8988T (cell line): Measurements from ENCODE around the gene ALPL.
A peak's percentile ranks its signal among the peaks of the same experiment; 100 is the strongest.

Experiments used
- DNase-seq: peaks from one replicate; pipeline ENCODE4 v3.0.0; 2011

Gene ALPL

GRCh38 chr1:21604208-21604957 is 95.2 kb downstream of the ALPL start:
- no peak for DNase-seq

DNA sequence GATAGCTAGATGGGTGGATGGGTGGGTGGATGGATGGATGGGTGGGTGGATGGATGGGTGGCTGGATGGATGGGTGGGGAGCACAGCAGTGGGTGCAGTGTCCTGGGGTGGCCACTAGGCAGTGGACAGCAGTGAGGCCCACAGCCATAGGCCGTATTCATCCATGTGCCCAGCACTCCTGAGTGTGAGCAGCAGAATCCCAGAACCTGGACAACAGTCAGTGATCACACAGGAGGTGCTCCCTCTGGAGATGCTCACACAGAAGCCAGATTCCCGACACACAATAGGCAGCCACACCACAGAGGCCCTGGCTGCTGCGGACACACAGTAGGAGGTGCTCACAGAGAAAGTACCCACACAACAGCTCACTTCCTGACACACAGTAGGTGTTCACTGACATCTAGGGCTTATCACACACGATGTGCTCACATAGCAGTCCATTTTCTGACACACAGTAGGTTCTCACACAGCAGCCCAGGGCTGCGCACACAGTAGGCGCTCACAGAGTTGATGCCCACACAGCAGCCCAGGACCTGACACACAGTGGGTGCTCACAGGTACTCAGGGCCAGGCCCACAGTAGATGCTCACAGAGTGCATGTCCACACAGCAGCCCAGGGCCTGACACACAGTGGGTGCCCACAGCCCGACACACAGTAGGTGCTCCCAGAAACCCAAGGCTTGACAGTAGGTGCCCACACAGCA is 95.9 kb downstream of the ALPL start:
- DNase-seq = no peak

- DNase-seq = no peak
Observed at GRCh38 chr1:21605964-21606705, 96.9 kb downstream of the ALPL start.

DNA sequence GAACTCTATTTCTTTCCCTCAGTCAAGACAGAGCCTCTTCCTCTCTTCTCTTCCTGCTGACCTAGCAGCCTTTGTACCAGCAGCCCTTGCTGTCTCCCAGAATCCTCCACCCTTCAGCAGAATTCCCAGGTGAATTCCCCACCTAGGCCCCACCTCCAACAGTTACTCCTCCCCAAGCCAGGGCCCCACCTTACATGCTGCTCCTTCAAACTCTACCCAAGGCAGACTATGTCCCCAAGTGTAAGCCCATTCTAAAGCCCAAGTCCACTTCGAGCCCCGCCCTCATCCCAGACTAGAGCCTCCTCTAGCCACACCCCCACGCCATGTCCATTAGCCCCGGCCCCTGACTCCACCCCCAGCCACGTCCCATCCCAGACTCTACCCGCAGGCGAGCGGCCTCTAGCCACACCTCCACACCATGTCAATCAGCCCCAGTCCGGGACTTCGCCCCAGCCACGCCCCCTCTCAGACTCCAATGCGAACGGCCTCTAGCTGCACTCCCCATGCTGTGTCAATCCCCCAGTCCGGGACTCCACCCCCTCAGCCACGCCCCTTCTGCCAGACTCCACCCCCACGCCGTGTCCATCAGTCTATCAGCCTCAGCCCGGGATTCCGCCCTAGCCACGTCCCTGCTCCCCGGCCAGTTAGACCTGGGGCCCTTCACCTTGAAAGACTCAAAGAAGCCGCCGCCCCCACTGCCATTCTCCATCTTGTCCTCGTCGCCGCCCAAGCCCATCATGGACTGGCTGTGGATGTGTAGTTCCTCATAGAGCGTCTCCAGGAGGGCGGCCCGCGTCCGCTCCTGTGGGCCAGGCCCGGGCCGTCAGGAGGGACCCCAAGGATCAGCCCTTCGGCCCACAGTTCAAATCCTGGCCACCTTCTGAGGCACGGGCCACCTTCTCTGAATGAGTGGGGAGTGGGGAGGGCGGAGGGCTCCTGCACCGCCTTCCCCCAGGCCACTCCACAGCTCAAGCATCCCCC is 98.6 kb downstream of the ALPL start:
- peak; percentile 70 for DNase-seq

DNA sequence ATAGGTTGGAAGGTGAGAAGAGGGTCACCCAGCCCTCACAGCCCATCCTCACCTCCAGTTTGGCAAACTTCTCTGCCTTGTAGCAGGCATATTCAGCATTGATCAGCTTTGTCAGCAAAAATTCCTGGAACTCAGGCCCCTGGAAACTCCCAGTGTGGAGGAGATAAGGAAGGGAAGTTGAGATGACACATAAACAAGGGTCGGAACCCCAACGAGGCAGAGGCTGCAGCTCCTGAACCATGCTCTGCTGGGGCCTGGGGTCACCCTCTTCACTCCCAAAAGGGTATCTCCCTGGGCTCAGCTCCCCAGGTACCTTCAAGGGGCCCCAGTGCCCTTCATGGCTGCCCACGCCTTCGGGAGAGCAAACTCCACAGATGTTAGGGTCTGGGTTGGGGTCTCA is 99.6 kb downstream of the ALPL start:
- no peak for DNase-seq

DNA sequence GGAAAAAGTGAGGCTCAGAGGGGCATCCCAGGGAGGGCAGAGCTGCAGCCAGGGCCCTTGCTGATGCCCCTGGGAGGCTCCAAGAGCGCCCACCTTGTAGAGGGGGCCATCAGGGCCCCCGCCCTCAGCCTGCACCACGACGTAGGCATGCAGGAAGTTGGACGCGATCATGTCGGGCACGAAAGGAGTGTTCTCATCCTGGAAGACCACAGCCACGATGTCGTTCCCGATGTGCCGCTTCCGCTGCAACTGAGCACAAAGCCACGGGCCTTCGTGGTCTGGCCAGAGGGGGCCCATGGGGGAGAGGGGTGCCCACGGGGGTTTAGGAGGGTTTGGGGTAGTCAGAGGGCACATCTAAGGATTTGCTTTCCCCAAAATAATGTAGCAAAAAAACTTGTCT is 100.8 kb downstream of the ALPL start:
- no peak for DNase-seq

DNA sequence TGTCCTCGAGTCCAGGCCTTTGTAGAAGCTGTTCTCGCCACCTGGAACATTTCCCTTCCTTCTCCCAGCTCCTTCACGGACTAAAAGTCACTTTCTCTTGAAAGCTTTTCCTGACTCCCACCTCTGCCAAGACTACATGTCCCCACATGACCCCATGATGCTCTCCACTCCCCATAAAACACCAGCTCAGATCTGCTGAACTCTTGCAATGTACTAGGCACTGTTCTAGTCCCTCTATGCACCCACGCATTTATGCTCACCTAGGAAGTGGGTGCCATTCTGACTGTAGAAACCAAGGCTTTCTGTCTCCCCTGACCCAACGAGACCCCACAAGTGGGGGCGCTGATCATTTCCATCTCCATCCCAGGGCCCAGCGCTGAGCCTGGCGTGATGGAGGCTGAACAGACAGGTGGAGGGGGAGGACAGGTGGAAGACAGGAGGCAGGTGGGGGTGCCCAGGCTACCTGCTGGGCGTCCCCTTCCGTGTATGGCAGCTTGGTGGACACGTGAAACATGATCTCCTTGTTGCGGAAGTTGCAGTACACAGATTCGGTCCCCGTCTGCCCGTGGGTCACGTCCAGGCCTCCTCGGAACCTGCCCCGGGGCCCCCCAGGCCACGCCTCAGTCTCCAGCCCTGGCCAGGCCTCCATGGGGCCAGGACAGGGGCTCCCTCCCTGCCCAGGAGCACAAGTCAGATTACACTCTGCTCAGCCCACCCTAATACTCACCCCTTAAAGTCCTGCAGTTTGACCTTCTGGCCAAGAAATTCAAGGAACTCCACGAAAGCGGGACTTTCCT is 102.0 kb downstream of the ALPL start:
- no peak for DNase-seq

DNA sequence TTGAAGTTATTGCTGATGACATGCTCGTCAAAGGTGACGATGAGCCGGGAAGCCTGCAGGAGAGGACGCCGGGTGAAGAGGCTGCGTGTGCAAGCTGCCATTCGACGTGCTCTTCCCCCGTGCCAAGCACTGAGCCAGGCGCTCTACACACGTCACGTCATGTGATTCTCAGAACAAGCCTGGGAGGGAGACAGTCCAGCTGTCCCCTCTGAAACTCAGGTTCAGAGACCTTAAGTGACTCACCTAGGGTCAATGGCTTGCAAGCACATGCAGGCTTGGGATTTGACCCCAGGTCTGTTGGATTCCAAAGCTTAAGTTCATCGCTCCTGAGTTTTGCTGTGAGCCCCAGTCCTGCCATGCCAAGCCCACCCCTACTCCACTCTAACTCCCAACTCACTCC is 102.8 kb downstream of the ALPL start:
- DNase-seq = no peak

- no peak for DNase-seq
Observed at GRCh38 chr1:21613072-21613867, 104.0 kb downstream of the ALPL start.

DNA sequence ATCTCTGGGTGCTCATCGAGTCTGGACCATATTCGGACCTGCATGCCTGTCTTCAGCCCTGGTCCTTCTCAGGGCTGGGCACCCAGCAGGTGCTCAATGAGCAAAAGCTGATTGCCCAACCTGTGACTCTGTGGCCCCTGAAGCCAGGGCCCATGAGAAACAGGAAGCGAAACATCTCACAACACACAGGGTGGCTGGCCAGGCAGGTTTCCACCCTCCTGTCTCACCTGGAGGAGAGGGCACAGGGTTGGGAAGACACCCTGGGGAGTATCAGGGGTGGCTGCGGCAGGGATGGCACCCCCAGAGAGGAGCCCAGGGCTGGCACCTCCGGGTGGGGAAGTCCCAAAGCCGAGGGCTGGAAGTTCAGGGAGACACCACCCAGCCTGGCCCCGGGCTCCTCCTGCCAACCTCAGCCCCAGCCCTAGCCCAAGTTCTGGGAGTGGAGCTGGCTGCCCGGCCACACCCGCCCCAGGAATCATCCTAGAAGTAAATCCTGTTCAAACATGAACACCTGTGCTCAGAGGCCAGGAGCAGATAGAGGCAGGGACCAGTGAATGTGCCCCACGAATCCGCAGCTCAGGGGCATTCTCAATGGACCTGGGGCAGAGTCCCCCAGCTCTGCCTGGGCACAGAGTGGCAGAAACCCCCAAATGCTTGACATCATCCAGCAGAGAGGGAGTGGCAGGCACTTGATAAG is 105.3 kb downstream of the ALPL start:
- no peak for DNase-seq

DNA sequence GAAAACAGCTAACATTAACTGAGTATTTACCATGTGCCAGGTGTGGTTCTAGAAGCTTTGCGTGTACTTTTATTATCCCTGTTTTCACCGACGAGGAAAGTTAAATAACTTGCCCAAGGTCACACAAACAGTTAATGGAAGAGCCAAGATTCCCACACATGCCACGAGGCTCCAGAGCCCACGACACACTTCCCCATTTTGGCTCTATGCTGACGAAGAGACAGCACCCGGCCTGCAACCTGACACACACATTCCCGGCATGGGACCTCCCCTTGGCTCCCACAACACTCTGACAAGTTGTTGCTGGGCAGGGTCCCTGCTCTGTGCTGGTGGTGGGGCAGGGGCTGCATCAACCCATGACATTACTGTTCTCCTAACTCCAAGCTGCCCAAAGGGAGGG is 107.1 kb downstream of the ALPL start:
- no peak for DNase-seq

DNA sequence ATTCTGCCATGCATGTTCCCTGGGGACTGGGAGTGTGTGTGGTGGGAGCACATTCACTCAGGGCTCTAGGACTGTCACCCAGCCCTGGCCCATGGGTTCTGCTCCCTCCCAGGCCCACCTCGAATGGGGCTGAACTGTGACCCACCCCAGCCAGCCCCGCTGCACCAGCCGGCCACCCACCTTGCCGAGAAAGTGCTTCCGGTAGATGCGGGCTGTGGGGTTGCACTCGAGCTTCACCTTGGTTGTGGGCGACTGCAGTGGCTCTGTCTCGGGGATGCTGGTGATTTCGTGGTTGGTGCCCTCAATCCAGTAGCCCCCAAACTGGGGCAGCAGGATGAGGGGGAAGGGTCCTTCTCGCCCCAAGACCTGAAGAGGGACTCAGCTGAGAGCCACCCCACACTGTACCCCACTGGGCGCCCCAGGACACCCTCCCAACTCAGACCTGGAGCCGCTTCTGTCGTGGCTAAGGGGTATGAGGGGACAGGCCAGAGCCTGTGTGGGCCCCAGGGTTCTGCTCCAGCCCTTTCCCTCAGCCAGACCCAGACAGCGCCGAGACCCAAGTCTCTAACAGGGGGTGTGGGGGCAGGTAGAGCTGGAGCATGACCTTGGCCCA is 108.0 kb downstream of the ALPL start:
- DNase-seq = no peak

DNA sequence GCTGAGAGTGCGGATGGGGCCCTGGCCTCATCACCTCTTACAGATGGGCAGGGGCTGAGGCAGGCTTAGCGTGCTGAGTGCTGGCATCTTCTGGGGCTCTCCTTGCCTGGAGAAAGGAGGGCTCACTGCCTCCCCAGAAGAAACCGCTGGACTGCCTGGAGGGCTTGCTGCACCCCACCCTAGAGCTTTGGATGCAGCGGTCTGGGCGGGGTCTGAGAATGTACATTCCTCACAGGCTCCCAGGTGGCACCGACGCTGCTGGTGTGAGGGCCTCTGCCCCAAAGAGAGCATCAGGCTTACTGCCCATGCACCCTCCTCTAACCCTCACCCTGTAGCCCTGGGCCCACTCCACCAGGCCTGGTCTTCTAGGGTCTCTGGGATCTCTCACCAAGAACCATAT is 108.8 kb downstream of the ALPL start:
- no peak for DNase-seq

GRCh38 chr1:21618561-21619374 is 109.5 kb downstream of the ALPL start:
- no peak for DNase-seq

GRCh38 chr1:21619375-21619947 is 110.2 kb downstream of the ALPL start:
- DNase-seq = no peak

GRCh38 chr1:21620011-21620410 is 110.8 kb downstream of the ALPL start:
- no peak for DNase-seq

- no peak for DNase-seq
Observed at GRCh38 chr1:21620496-21620895, 111.3 kb downstream of the ALPL start.

DNA sequence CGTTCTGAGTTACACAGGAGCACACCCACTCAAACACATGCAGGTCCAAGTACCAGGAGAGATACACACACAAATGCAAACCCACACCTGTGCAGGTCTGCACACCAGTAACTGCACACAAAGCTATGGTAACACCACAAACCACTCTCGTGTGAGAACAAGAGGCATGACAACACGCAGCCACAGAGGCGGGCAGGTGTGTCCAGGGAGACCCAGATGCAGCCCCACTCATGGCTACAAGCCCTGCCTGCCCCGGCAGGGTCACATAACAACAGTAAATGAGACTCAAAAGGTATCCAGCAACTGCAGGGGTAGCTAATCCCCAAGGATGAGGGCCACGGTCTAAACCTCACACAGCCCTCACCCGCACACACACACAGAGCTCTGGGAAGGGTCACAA is 111.8 kb downstream of the ALPL start:
- no peak for DNase-seq
